Thyroid gland (tissue), 4 donors: ENCODE results near the gene MIAT. TPM values are rescaled to one million over a fixed set of nuclear protein-coding genes. Genes with fewer than 3 reads are reported as not detected.

ENCODE experiments used
- DNase-seq, 2 donors: peaks; one replicate each; pipeline ENCODE4 v3.0.0-alpha.2; 2019
- H3K27ac ChIP-seq, 3 donors: fragments of 200-600 bp; sonication (generic); 1 replicate in 2 of 3; 2 replicates in 1 of 3; pipeline ENCODE4 v1.5.1; 2016 to 2019; ENCODE audit warnings: mild to moderate bottlenecking in 1 of 3, moderate library complexity in 1 of 3
- H3K27me3 ChIP-seq: fragments of 200-600 bp; sonication (generic); one replicate; pipeline ENCODE4 v1.5.1; 2019
- H3K36me3 ChIP-seq, 2 donors: fragments of 200-600 bp; sonication (generic); one replicate each; pipeline ENCODE4 v1.5.1; 2016 to 2019
- H3K4me1 ChIP-seq, 2 donors: fragments of 200-600 bp; sonication (generic); one replicate each; pipeline ENCODE4 v1.5.1; 2017 to 2019
- H3K4me3 ChIP-seq, 3 donors: fragments of 200-600 bp; sonication (generic); replicated peaks in 1 of 3; 1 replicate in 2 of 3; 2 replicates in 1 of 3; pipeline ENCODE4 v1.5.1; 2016; ENCODE audit warnings: mild to moderate bottlenecking in 1 of 3
- H3K9me3 ChIP-seq: fragments of 200-600 bp; sonication (generic); one replicate; pipeline ENCODE4 v1.5.1; 2017
- POLR2A ChIP-seq, 2 donors: fragments of 450-650 bp; IDR thresholded peaks; one replicate each; pipeline ENCODE4 v1.6.1; 2017; ENCODE audit warnings: antibody characterized with exemption in 2 of 2, mild to moderate bottlenecking in 2 of 2, moderate library complexity in 1 of 2
- WGBS, 2 donors: methylation state at CpG; one replicate each; pipeline ENCODE4 v1.1.5; 2017; 5-methylcytosine and 5-hydroxymethylcytosine counted together
- intact Hi-C: fragments of 100-400 bp; cut with DNase I; formaldehyde crosslinking; loops from one replicate; pipeline ENCODE4 v1.15.1; 2023
- total RNA-seq, 4 donors: library from RNA; depleted of rRNA; stranded (reverse); fragments of >200 nt; gene quantifications; one replicate each; pipeline ENCODE4 v1.2.3, GENCODE V29; 2016
- TF ChIP-seq, protein P1 (sequence below), 6 experiments: fragments of 200-600 bp in 3 of 6; fragments of 450-650 bp in 3 of 6; sonication (generic) in 3 of 6; IDR thresholded peaks; one replicate each; pipeline ENCODE4 v1.5.1; 2016 to 2019; ENCODE audit warnings: antibody characterized with exemption in 6 of 6, mild to moderate bottlenecking in 2 of 6, inconsistent platforms in 1 of 6, moderate library complexity in 1 of 6

MIAT gene
- total RNA-seq, 4 donors from 2014 or later: 0.67 to 2.6 (median 1.2) TPM

DNA sequence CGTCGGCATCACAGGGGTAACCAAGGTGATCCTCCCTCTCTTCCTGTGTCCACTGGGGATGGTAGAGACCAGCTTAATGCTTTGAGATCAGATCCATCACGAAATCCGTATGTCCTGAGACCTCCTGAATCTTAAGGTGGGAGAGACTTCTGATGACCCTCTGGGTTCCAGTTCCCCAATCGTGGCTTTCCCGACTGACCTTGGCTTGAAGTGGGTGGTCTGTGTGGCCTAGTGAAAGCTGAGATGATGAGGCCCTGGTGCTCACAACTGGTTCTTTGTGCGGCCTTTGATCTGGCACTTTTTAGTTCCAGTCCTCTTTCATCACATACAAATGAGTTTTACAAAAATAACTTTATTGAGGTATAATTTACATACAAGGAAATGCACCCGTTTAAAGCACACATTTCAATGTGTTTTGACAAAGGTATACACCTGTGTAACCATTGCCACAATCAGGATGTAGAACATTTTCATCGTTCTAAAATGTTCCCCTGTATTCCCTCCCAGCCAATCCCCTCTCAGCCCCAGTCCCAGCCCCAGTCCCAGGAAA is 6.1 kb downstream of the MIAT start:
- Histone ChIP-seq H3K36me3 (no peaks in the 10 kb centered on the region), H3K4me1 (peaks cover 8% of the 10 kb centered on the region in 2 donors), H3K9me3 (no peaks in the 10 kb centered on the region), H3K4me3 (no peak overlapping the region), H3K27ac (no peak overlapping the region), H3K27me3 (peaks cover 11% of the 10 kb centered on the region)
- TF ChIP-seq POLR2A (IDR thresholded peaks at IDR 0.05): no peak
- TF ChIP-seq, protein P1, sequence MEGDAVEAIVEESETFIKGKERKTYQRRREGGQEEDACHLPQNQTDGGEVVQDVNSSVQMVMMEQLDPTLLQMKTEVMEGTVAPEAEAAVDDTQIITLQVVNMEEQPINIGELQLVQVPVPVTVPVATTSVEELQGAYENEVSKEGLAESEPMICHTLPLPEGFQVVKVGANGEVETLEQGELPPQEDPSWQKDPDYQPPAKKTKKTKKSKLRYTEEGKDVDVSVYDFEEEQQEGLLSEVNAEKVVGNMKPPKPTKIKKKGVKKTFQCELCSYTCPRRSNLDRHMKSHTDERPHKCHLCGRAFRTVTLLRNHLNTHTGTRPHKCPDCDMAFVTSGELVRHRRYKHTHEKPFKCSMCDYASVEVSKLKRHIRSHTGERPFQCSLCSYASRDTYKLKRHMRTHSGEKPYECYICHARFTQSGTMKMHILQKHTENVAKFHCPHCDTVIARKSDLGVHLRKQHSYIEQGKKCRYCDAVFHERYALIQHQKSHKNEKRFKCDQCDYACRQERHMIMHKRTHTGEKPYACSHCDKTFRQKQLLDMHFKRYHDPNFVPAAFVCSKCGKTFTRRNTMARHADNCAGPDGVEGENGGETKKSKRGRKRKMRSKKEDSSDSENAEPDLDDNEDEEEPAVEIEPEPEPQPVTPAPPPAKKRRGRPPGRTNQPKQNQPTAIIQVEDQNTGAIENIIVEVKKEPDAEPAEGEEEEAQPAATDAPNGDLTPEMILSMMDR (IDR thresholded peaks at IDR 0.05): no peak
- 75 to 81% methylated on average over 9 of the region's 9 CpGs for WGBS, 2 donors
- DNase-seq: no peak
- intact Hi-C loops: loop anchor here (10.0 kb wide), 1 partner anchor 299 kb away; no protein-coding TSS in a partner anchor

GRCh38 chr22:26665813-26666231 is 8.4 kb downstream of the MIAT start:
- WGBS, 2 donors: 27 to 37% methylated on average over 4 of the region's 4 CpGs
- Histone ChIP-seq H3K27me3 (peaks cover 7% of the 10 kb centered on the region), H3K36me3 (no peaks in the 10 kb centered on the region)

GRCh38 chr22:26667140-26667539 is 9.8 kb downstream of the MIAT start:
- Histone ChIP-seq H3K27ac (no peak overlapping the region), H3K36me3 (no peaks in the 10 kb centered on the region), H3K27me3 (peaks cover 5% of the 10 kb centered on the region), H3K4me3 (no peak overlapping the region), H3K4me1 (peaks cover 3 to 4% of the 10 kb centered on the region in 2 donors), H3K9me3 (no peaks in the 10 kb centered on the region)
- DNase-seq: no peak
- TF ChIP-seq, protein P1 (IDR thresholded peaks at IDR 0.05): no peak
- no peak for TF ChIP-seq POLR2A (IDR thresholded peaks at IDR 0.05)
- 80 to 87% methylated on average over 13 of the region's 13 CpGs for WGBS, 2 donors
- intact Hi-C loops: loop anchor here (10.0 kb wide), 1 partner anchor 302 kb away; no protein-coding TSS in a partner anchor

More at GRCh38 chr22:26665813-26666231, 8.4 kb downstream of the MIAT start:
- Histone ChIP-seq H3K9me3 (no peaks in the 10 kb centered on the region), H3K4me3 (no peak overlapping the region), H3K4me1 (no peaks in the 10 kb centered on the region), H3K27ac (no peak overlapping the region)
- no peak for TF ChIP-seq POLR2A (IDR thresholded peaks at IDR 0.05)
- TF ChIP-seq, protein P1 (IDR thresholded peaks at IDR 0.05): no peak
- DNase-seq: no peak
- intact Hi-C loops: loop anchor here (10.0 kb wide), 1 partner anchor 301 kb away; no protein-coding TSS in a partner anchor

DNA sequence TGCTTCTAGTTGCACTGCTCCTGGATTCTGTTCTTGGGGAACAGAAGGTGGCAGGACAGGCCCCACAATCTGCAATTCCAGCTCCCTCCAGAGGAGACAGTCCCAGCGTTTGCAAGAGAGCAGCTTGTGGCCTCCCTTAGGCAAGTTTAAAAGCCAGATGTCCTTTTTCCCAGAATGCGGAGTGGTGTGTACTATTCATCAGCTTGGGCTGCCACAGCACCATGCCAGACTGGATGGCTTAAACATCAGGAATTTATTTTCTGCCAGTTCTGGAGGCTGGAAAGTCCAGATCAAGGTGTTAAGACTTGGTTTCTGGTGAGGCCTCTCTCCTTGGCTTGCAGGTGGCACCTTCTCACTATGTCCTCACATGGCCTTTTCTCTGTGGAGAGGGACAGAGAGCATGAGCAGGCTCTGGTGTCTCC is 11.7 kb downstream of the MIAT start:
- Histone ChIP-seq H3K4me1 (peaks cover 14 to 17% of the 10 kb centered on the region in 2 donors), H3K4me3 (no peak overlapping the region), H3K36me3 (no peaks in the 10 kb centered on the region), H3K27ac (no peak overlapping the region), H3K9me3 (no peaks in the 10 kb centered on the region), H3K27me3 (no peaks in the 10 kb centered on the region)
- intact Hi-C loops: loop anchor here (10.0 kb wide), 1 partner anchor 304 kb away; no protein-coding TSS in a partner anchor
- no peak for DNase-seq
- TF ChIP-seq, protein P1 (IDR thresholded peaks at IDR 0.05): peak in 1 of 6 experiments; percentile 22
- no peak for TF ChIP-seq POLR2A (IDR thresholded peaks at IDR 0.05)
- 48 to 58% methylated on average over 2 of the region's 2 CpGs for WGBS, 2 donors

DNA sequence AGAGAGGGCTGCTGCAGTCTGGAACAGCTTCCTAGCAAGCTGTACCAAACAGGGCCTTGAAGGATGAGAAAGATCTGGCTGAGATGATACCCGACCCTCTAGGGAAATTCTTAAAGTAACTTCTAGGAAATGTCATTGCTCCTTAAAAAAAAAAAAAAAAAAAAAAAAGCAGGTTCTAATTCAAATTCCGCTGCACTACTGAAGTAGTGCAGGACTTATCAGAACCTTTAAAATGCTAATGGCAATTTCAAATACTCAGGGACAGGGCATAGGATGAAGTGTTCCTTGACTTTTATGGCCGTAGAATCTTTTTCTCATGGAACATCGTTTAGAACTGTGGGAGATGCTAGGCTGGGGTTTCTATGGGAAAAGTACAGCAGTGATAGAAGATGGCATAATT is 13.1 kb downstream of the MIAT start:
- intact Hi-C loops: loop anchor here (10.0 kb wide), 1 partner anchor 1134 kb away; the partner anchor contains the start of gene MN1
- no peak overlapping the region for H3K27ac ChIP-seq
- WGBS, 2 donors: 83 to 89% methylated on average over 4 of the region's 4 CpGs
- no peaks in the 10 kb centered on the region for H3K27me3 ChIP-seq
- no peaks in the 10 kb centered on the region for H3K36me3 ChIP-seq
- H3K4me1 ChIP-seq: peaks cover 19 to 27% of the 10 kb centered on the region in 2 donors
- TF ChIP-seq, protein P1 (IDR thresholded peaks at IDR 0.05): no peak
- no peak for TF ChIP-seq POLR2A (IDR thresholded peaks at IDR 0.05)
- no peak overlapping the region for H3K4me3 ChIP-seq
- no peaks in the 10 kb centered on the region for H3K9me3 ChIP-seq
- no peak for DNase-seq
